Measurements from ENCODE around the gene ACCS. TPM values are rescaled to one million over a fixed set of nuclear protein-coding genes. Genes with fewer than 3 reads are reported as not detected.

The ACCS gene
- polyA plus RNA-seq, 1 donor from 2014 or later = not detected

DNA sequence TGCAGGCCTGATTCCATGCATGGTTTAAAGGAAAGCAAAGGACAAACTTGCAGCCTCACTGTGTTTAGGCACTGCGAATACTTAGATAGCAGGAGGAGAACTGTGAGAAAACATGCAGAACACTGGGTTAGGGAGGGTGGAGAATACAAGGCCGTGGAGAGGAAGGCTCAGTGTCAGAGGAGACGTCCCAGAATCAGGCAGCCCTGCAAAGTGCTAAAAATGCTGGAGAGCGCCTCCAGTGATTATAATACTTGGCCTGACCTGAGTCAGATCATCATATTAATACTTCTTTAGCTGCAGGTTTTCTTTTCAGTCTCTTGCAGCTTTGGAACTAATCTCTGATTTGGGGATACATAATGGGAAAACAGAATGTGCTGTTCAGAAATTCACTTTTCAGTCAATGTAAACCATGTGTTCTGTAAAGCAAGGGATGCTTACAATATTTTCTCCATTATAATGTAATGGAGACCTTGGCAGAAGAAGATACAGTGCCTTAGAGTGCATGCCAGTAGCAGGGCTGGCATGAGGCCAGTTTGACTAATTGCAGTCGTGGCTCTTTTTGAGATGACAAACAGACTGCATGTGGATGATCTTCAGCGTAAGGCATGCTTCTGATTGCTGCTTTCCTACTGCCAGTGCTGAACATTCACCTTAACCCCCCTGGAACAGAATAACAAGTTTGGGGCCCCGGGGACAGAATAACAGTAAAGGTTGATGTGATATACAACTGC lies 46.2 kb downstream of the ACCS start:
- H3F3A ChIP-seq (ENCODE audit: insufficient read depth, low read length, poor library complexity, severe bottlenecking) = no peaks in the 10 kb centered on the region
- H3K36me3 ChIP-seq (ENCODE audit: insufficient read depth, low read length) = peaks cover 12% of the 10 kb centered on the region
- H3K9ac ChIP-seq (ENCODE audit: low read length) = no peak overlapping the region
- TF ChIP-seq REST (IDR thresholded peaks at IDR 0.05; ENCODE audit: borderline replicate concordance) (no peak), SMC3 (conservative IDR thresholded peaks at IDR 0.05; ENCODE audit: poor library complexity) (no peak), TAF1 (IDR thresholded peaks at IDR 0.05; ENCODE audit: low read depth) (no peak), RAD21 (conservative IDR thresholded peaks at IDR 0.05) (no peak), POLR2AphosphoS5 (IDR thresholded peaks at IDR 0.05) (no peak), EZH2 (IDR thresholded peaks at IDR 0.05; ENCODE audit: borderline replicate concordance, insufficient read depth, low read length, poor library complexity, severe bottlenecking) (no peak), MXI1 (conservative IDR thresholded peaks at IDR 0.05; ENCODE audit: poor library complexity, severe bottlenecking) (no peak)
- TF ChIP-seq, protein P1, sequence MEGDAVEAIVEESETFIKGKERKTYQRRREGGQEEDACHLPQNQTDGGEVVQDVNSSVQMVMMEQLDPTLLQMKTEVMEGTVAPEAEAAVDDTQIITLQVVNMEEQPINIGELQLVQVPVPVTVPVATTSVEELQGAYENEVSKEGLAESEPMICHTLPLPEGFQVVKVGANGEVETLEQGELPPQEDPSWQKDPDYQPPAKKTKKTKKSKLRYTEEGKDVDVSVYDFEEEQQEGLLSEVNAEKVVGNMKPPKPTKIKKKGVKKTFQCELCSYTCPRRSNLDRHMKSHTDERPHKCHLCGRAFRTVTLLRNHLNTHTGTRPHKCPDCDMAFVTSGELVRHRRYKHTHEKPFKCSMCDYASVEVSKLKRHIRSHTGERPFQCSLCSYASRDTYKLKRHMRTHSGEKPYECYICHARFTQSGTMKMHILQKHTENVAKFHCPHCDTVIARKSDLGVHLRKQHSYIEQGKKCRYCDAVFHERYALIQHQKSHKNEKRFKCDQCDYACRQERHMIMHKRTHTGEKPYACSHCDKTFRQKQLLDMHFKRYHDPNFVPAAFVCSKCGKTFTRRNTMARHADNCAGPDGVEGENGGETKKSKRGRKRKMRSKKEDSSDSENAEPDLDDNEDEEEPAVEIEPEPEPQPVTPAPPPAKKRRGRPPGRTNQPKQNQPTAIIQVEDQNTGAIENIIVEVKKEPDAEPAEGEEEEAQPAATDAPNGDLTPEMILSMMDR (IDR thresholded peaks at IDR 0.05; ENCODE audit: poor library complexity, severe bottlenecking) = no peak
- no peak overlapping the region for H3K4me2 ChIP-seq (ENCODE audit: low read length)
- no peaks in the 10 kb centered on the region for H3K9me3 ChIP-seq (ENCODE audit: low read length)
- H3K27ac ChIP-seq (ENCODE audit: low read length) = no peak overlapping the region
- H3K27me3 ChIP-seq (ENCODE audit: insufficient read depth, low read depth, low read length) = no peaks in the 10 kb centered on the region
- H3K4me3 ChIP-seq (ENCODE audit: low read length) = no peak overlapping the region
- H2AFZ ChIP-seq (ENCODE audit: low read depth, low read length) = no peak overlapping the region
- no peaks in the 10 kb centered on the region for H3K9me2 ChIP-seq (ENCODE audit: insufficient read depth, low read length)
- H4K20me1 ChIP-seq (ENCODE audit: insufficient read depth) = no peaks in the 10 kb centered on the region
- no peaks in the 10 kb centered on the region for H3K79me2 ChIP-seq (replicated peaks; ENCODE audit: insufficient read depth, low read length)

DNA sequence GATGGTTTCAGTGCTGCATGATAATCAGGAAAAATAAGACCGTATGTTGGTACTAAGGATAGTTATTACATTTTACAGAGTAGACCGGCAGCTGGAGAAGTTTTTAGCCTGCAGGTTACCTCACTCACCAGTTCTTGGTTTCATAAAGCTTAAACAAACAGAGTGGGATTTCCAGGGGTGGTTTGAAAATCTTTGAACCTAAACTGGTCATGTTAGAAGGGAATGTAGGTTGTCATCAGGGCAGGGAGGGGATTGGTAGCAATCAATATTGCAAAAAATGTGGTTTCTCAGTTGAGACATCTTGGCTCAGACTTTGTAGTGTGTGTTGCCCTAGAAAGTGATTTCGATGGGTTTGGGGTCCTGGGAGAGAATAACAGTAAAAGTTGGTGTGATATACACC lies 46.9 kb downstream of the ACCS start:
- Histone ChIP-seq H3K27me3 (ENCODE audit: insufficient read depth, low read depth, low read length) (no peaks in the 10 kb centered on the region), H3K4me2 (ENCODE audit: low read length) (no peak overlapping the region), H3K79me2 (replicated peaks; ENCODE audit: insufficient read depth, low read length) (no peaks in the 10 kb centered on the region), H3F3A (ENCODE audit: insufficient read depth, low read length, poor library complexity, severe bottlenecking) (no peaks in the 10 kb centered on the region), H3K4me3 (ENCODE audit: low read length) (no peak overlapping the region), H3K9me2 (ENCODE audit: insufficient read depth, low read length) (no peaks in the 10 kb centered on the region), H3K36me3 (ENCODE audit: insufficient read depth, low read length) (peaks cover 12% of the 10 kb centered on the region), H2AFZ (ENCODE audit: low read depth, low read length) (no peak overlapping the region), H4K20me1 (ENCODE audit: insufficient read depth) (no peaks in the 10 kb centered on the region), H3K9ac (ENCODE audit: low read length) (no peak overlapping the region), H3K27ac (ENCODE audit: low read length) (no peak overlapping the region), H3K9me3 (ENCODE audit: low read length) (no peaks in the 10 kb centered on the region)
- no peak for TF ChIP-seq MXI1 (conservative IDR thresholded peaks at IDR 0.05; ENCODE audit: poor library complexity, severe bottlenecking)
- no peak for TF ChIP-seq EP300 (conservative IDR thresholded peaks at IDR 0.05; ENCODE audit: poor library complexity, severe bottlenecking)
- TF ChIP-seq REST (IDR thresholded peaks at IDR 0.05; ENCODE audit: borderline replicate concordance) = no peak
- TF ChIP-seq TAF1 (IDR thresholded peaks at IDR 0.05; ENCODE audit: low read depth) = no peak
- TF ChIP-seq EZH2 (IDR thresholded peaks at IDR 0.05; ENCODE audit: borderline replicate concordance, insufficient read depth, low read length, poor library complexity, severe bottlenecking) = no peak
- TF ChIP-seq POLR2AphosphoS5 (IDR thresholded peaks at IDR 0.05) = no peak
- TF ChIP-seq, protein P1 (IDR thresholded peaks at IDR 0.05; ENCODE audit: poor library complexity, severe bottlenecking) = no peak
- TF ChIP-seq SMC3 (conservative IDR thresholded peaks at IDR 0.05; ENCODE audit: poor library complexity) = no peak
- TF ChIP-seq RAD21 (conservative IDR thresholded peaks at IDR 0.05) = no peak

Measured in neural cell (in vitro differentiated cells).